HCT116 (cell line): ENCODE measurements around the gene TGFBR3L.

Experiments
- ATF3 ChIP-seq: IDR thresholded peaks from 2 replicates; pipeline ENCODE4 v1.6.1; 2012
- CEBPB ChIP-seq: IDR thresholded peaks from 2 replicates; pipeline ENCODE4 v1.6.1; 2012; ENCODE audit warnings: low read depth
- CTCF ChIP-seq, 3 experiments: fragments of 200-600 bp in 1 of 3; sonication (generic) in 1 of 3; IDR thresholded peaks in 2 of 3; conservative IDR thresholded peaks in 1 of 3; 2 replicates each; pipeline ENCODE4 v1.5.1; 2012 to 2017; ENCODE audit warnings: low read depth in 2 of 3, low read length in 2 of 3, antibody characterized with exemption in 1 of 3, borderline replicate concordance in 1 of 3, control low read depth in 1 of 3, mild to moderate bottlenecking in 1 of 3, mixed read lengths in 1 of 3, mixed run types in 1 of 3, moderate library complexity in 1 of 3; ENCODE audit not compliant: insufficient read depth in 1 of 3
- EGR1 ChIP-seq: IDR thresholded peaks from 2 replicates; pipeline ENCODE4 v1.6.1; 2012; ENCODE audit warnings: low read depth
- ELF1 ChIP-seq: IDR thresholded peaks from 2 replicates; pipeline ENCODE4 v1.6.1; 2012; ENCODE audit warnings: low read depth, borderline replicate concordance
- EZH2 ChIP-seq: fragments of 200-600 bp; sonication (generic); IDR thresholded peaks from 2 replicates; pipeline ENCODE4 v1.6.1; 2017; ENCODE audit warnings: antibody characterized with exemption, mixed run types
- EZH2phosphoT487 ChIP-seq: fragments of 200-600 bp; IDR thresholded peaks from 2 replicates; pipeline ENCODE4 v1.6.1; 2018; ENCODE audit warnings: antibody characterized with exemption, borderline replicate concordance
- FOSL1 ChIP-seq: IDR thresholded peaks from 2 replicates; pipeline ENCODE4 v1.6.1; 2012; ENCODE audit warnings: low read depth
- MAX ChIP-seq: IDR thresholded peaks from 2 replicates; pipeline ENCODE4 v1.6.1; 2012
- POLR2A ChIP-seq: IDR thresholded peaks from 2 replicates; pipeline ENCODE4 v1.7.0; 2011; ENCODE audit warnings: borderline replicate concordance; ENCODE audit not compliant: insufficient read depth, insufficient read length; ENCODE audit errors: extremely low read depth
- POLR2AphosphoS5 ChIP-seq: IDR thresholded peaks from 2 replicates; pipeline ENCODE4 v1.6.1; 2011; ENCODE audit warnings: mild to moderate bottlenecking, low read depth, low read length, moderate library complexity
- REST ChIP-seq: IDR thresholded peaks from 2 replicates; pipeline ENCODE4 v1.6.1; 2012; ENCODE audit warnings: low read depth
- TCF7L2 ChIP-seq: IDR thresholded peaks from 2 replicates; pipeline ENCODE4 v1.7.0; 2011; ENCODE audit warnings: borderline replicate concordance, inconsistent platforms; ENCODE audit not compliant: insufficient read depth, insufficient read length; ENCODE audit errors: extremely low read depth
- ZNF274 ChIP-seq: fragments of 200-500 bp; sonication (Bioruptor generic); IDR thresholded peaks from 2 replicates; pipeline ENCODE4 v1.6.1; 2014; ENCODE audit warnings: mild to moderate bottlenecking, low read depth, low read length, inconsistent platforms

- no peak for TF ChIP-seq POLR2A
- no peak for TF ChIP-seq POLR2AphosphoS5
- no peak for TF ChIP-seq EZH2
- no peak for TF ChIP-seq CTCF (IDR thresholded peaks at IDR 0.05 in 2 of 3, conservative IDR thresholded peaks at IDR 0.05 in 1 of 3; ENCODE audit: borderline replicate concordance in 1 of 3, insufficient read depth in 1 of 3, low read depth in 2 of 3, low read length in 2 of 3)
- no peak for TF ChIP-seq FOSL1
- no peak for TF ChIP-seq TCF7L2
- no peak for TF ChIP-seq REST
- TF ChIP-seq EZH2phosphoT487 = no peak
- TF ChIP-seq ELF1 = no peak
- TF ChIP-seq ZNF274 = no peak
- TF ChIP-seq EGR1 = no peak
- TF ChIP-seq CEBPB = no peak
- TF ChIP-seq ATF3 = no peak
- TF ChIP-seq MAX = no peak
Measured at GRCh38 chr19:7879836-7880235, 34.8 kb upstream of the TGFBR3L start.
